Loucy (cell line): ENCODE data around the gene ANGEL1.

Experiments used
- CTCF ChIP-seq: fragments of 200-600 bp; sonication (generic); conservative IDR thresholded peaks from 2 replicates; pipeline ENCODE4 v1.5.1; 2014; ENCODE audit warnings: mild to moderate bottlenecking, antibody characterized with exemption, low read length
- EZH2phosphoT487 ChIP-seq: fragments of 200-600 bp; IDR thresholded peaks from 2 replicates; pipeline ENCODE4 v1.6.1; 2018; ENCODE audit warnings: antibody characterized with exemption, mild to moderate bottlenecking, moderate library complexity, borderline replicate concordance

GRCh38 chr14:76861574-76862255 is 49.0 kb upstream of the ANGEL1 start:
- TF ChIP-seq CTCF (no peak), EZH2phosphoT487 (no peak)
